ENCODE data around the gene SNCB. TPM values are rescaled to one million over a fixed set of nuclear protein-coding genes. Genes with fewer than 3 reads are reported as not detected.

The SNCB gene
- total and polyA plus RNA-seq, 2 of the 13 experiments (the other 11 are each of a cell fraction or from before 2014, with no cell fraction given): not detected

- Histone ChIP-seq H3K27ac (ENCODE audit: extremely low read length, insufficient read depth, low read length) (no peak overlapping the region), H3K4me2 (ENCODE audit: low read depth, low read length) (no peak overlapping the region), H3K9ac (ENCODE audit: insufficient read depth, low read depth, low read length) (no peak overlapping the region), H3K36me3 (replicated peaks in 1 of 2; ENCODE audit: control insufficient read depth in 1 of 2, insufficient read depth in 2 of 2, low read length in 2 of 2) (no peaks in the 10 kb centered on the region), H3K9me3 (ENCODE audit: low read length) (no peaks in the 10 kb centered on the region), H3K4me3 (replicated peaks in 1 of 3; ENCODE audit: insufficient read depth in 1 of 3, low read depth in 2 of 3, low read length in 3 of 3) (no peak overlapping the region), H3K79me2 (ENCODE audit: insufficient read depth, low read length) (no peaks in the 10 kb centered on the region), H2AFZ (ENCODE audit: low read length) (no peak overlapping the region), H3K4me1 (ENCODE audit: insufficient read depth, low read length) (peaks cover 20% of the 10 kb centered on the region), H4K20me1 (ENCODE audit: insufficient read depth, low read length) (no peaks in the 10 kb centered on the region), H3K27me3 (ENCODE audit: control insufficient read depth in 1 of 2, insufficient read depth in 2 of 2, low read length in 2 of 2) (peaks cover 7 to 74% of the 10 kb centered on the region in 2 experiments)
- ChIA-PET CTCF (ENCODE audit: low intra/inter-chr PET ratio, low total read pairs) (no interaction called here), POLR2A (interaction anchor here (1.8 kb wide), 1 partner anchor 13 kb away, joined by 5 read pairs; the partner anchor contains the start of gene TSPAN17)
- TF ChIP-seq ZNF619 (CRISPR knock-in tag; IDR thresholded peaks at IDR 0.05) (no peak), ZNF792 (CRISPR knock-in tag; IDR thresholded peaks at IDR 0.05) (no peak), ZNF235 (CRISPR knock-in tag; IDR thresholded peaks at IDR 0.05; ENCODE audit: borderline replicate concordance) (no peak), ADNP (CRISPR knock-in tag; IDR thresholded peaks at IDR 0.05) (no peak), MAFK (conservative IDR thresholded peaks at IDR 0.05 in 1 of 2, IDR thresholded peaks at IDR 0.05 in 1 of 2; ENCODE audit: low read length in 2 of 2) (no peak), ZBTB7B (CRISPR knock-in tag; IDR thresholded peaks at IDR 0.05) (no peak), MTF1 (CRISPR knock-in tag; IDR thresholded peaks at IDR 0.05) (no peak), ZNF75D (CRISPR knock-in tag; IDR thresholded peaks at IDR 0.05; ENCODE audit: borderline replicate concordance) (no peak), SPEN (CRISPR knock-in tag; IDR thresholded peaks at IDR 0.05; ENCODE audit: low read depth) (no peak), ZNF432 (CRISPR knock-in tag; IDR thresholded peaks at IDR 0.05; ENCODE audit: borderline replicate concordance) (no peak), ZNF564 (CRISPR knock-in tag; IDR thresholded peaks at IDR 0.05) (no peak), TBP (CRISPR knock-in tag; IDR thresholded peaks at IDR 0.05) (no peak), KDM2A (CRISPR knock-in tag; IDR thresholded peaks at IDR 0.05; ENCODE audit: borderline replicate concordance, low read depth) (no peak), CREM (IDR thresholded peaks at IDR 0.05) (no peak), CREM (CRISPR knock-in tag; IDR thresholded peaks at IDR 0.05) (no peak), PRDM10 (CRISPR knock-in tag; IDR thresholded peaks at IDR 0.05; ENCODE audit: low read depth) (no peak)
- ATAC-seq (no peak), FAIRE-seq (no peak), DNase-seq (ENCODE audit: low spot score) (no peak)
- 8% methylated on average over 6 of the region's 6 CpGs for WGBS (ENCODE audit: low lambda C conversion rate)
- in situ Hi-C loops (cut with HindIII; ENCODE audit: extremely low pct_ligation_motif_present, low pct_unique_long_range_greater_than_20kb): no loop called here
- BruUV-seq (replicated peaks): no TSS peak
- intact Hi-C loops (cut with micrococcal nuclease; ENCODE audit: unreplicated experiment): no loop called here
Observed at GRCh38 chr5:176633598-176633997, 3.3 kb upstream of the SNCB start.
